CD4-positive, alpha-beta T cell treated with Interleukin-6 for 4 hours (primary cell): ENCODE results near the gene LLGL1.
A peak's percentile ranks its signal among the peaks of the same experiment; 100 is the strongest.
"Not testable (repeated sequence)": the region's sequence is repeated elsewhere in the genome, so short reads cannot be mapped to it uniquely, and the experiment has no call there.

Experiments
- DNase-seq: peaks from one replicate; pipeline ENCODE4 v3.0.0-alpha.2; 2020; ENCODE audit warnings: mixed read lengths

The LLGL1 gene

GRCh38 chr17:18194804-18195203 is 30.6 kb upstream of the LLGL1 start:
- DNase-seq = no peak

GRCh38 chr17:18195246-18195645 is 30.2 kb upstream of the LLGL1 start:
- no peak for DNase-seq

- no peak for DNase-seq
Measured at GRCh38 chr17:18197535-18198194, 27.8 kb upstream of the LLGL1 start.

GRCh38 chr17:18198530-18198929 is 26.9 kb upstream of the LLGL1 start:
- no peak for DNase-seq

GRCh38 chr17:18201108-18201507 is 24.3 kb upstream of the LLGL1 start:
- DNase-seq = no peak

GRCh38 chr17:18203308-18203707 is 22.1 kb upstream of the LLGL1 start:
- no peak for DNase-seq

- no peak for DNase-seq
Measured at GRCh38 chr17:18205861-18206260, 19.6 kb upstream of the LLGL1 start.

- DNase-seq = no peak
Measured at GRCh38 chr17:18206962-18207361, 18.5 kb upstream of the LLGL1 start.

GRCh38 chr17:18208092-18208491 is 17.3 kb upstream of the LLGL1 start:
- no peak for DNase-seq

- DNase-seq = no peak
Measured at GRCh38 chr17:18213666-18214270, 11.7 kb upstream of the LLGL1 start.

GRCh38 chr17:18216906-18217305 is 8.5 kb upstream of the LLGL1 start:
- DNase-seq = not testable (repeated sequence)

GRCh38 chr17:18217412-18218015 is 7.9 kb upstream of the LLGL1 start:
- DNase-seq = peak; percentile 78

- no peak for DNase-seq
Measured at GRCh38 chr17:18218756-18219415, 6.5 kb upstream of the LLGL1 start.

- DNase-seq = no peak
Measured at GRCh38 chr17:18224053-18224386, 1.4 kb upstream of the LLGL1 start.

- DNase-seq = no peak
Measured at GRCh38 chr17:18224387-18225120, 881 bp upstream of the LLGL1 start.

GRCh38 chr17:18225642-18226283 is 328 bp downstream of the LLGL1 start:
- no peak for DNase-seq

GRCh38 chr17:18226284-18226945 is 980 bp downstream of the LLGL1 start:
- no peak for DNase-seq

- DNase-seq = no peak
Measured at GRCh38 chr17:18227635-18228034, 2.2 kb downstream of the LLGL1 start.

- no peak for DNase-seq
Measured at GRCh38 chr17:18228176-18228682, 2.8 kb downstream of the LLGL1 start.

GRCh38 chr17:18229254-18229653 is 3.8 kb downstream of the LLGL1 start:
- DNase-seq = no peak

- DNase-seq = no peak
Measured at GRCh38 chr17:18229771-18230170, 4.3 kb downstream of the LLGL1 start.
